ENCODE measurements around the gene TMC7.

Gene TMC7

GRCh38 chr16:19095654-19096053 is 111.9 kb downstream of the TMC7 start:
- DNase-seq (ENCODE audit: low read depth in 2 of 2), result peak in 1 of 2 donors; percentile 27
- TF ChIP-seq CTCF (IDR thresholded peaks at IDR 0.05; ENCODE audit: low read depth, low read length), result no peak

GRCh38 chr16:19098173-19098572 is 114.4 kb downstream of the TMC7 start:
- TF ChIP-seq CTCF (IDR thresholded peaks at IDR 0.05; ENCODE audit: low read depth, low read length), result no peak
- no peak overlapping the region for H3K4me3 ChIP-seq (replicated peaks in 1 of 2; ENCODE audit: low read depth in 2 of 2, low read length in 2 of 2)
- no peak for DNase-seq (ENCODE audit: low read depth in 2 of 2)

More at GRCh38 chr16:19095654-19096053, 111.9 kb downstream of the TMC7 start:
- H3K4me3 ChIP-seq (replicated peaks in 1 of 2; ENCODE audit: low read depth in 2 of 2, low read length in 2 of 2), result no peak overlapping the region

DNA sequence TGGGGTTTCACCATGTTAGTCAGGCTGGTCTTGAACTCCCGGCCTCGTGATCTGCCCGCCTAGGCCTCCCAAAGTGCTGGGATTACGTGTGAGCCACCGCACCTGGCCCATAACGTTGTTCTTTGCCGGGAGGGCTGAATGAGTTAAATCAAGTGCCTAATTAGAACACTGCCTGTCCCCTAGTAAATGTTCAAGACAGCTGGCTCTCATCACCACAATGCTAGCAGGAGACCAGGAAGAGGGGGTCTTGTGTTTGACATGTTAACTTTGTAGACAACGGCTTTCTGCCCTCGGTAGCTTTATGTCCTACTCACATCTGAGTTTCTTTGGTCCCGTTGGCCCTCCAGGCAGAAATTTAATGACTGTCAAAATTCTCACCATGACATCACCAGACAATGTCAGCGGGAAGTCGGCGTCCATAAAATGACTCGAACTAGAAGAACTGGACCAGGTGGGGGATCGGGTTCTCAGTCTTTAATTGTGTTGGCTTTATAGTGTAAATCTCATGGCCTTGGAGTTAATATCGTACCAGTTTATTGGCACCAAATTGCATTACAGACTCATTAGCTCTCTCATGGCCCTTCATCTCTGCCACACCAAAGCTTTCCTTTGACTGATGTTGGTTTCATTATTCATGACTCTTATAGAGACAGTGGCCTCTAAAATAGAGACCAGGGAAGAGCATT is 118.6 kb downstream of the TMC7 start:
- H3K4me3 ChIP-seq (replicated peaks in 1 of 2; ENCODE audit: low read depth in 2 of 2, low read length in 2 of 2), result no peak overlapping the region
- TF ChIP-seq CTCF (IDR thresholded peaks at IDR 0.05; ENCODE audit: low read depth, low read length), result no peak
- DNase-seq (ENCODE audit: low read depth in 2 of 2), result no peak

DNA sequence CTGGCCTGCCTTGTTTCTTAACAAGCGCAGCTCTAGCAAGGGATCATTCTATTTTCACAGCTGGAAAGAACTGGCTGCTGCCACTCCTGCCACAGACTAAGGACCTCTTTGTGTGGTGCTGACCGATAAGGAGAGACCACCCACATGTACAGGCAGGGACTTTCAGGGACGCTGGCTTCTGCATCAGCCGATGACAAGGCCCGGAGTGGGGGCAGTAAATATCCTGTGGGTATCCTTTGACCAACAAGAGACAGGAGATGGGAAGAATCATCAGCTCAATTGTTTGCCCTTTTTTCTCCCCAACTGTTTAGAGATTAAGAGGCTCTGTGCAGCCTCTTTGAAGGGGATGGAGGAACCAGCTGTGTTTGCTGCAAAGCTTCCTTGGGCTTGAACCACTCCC is 120.9 kb downstream of the TMC7 start:
- no peak overlapping the region for H3K4me3 ChIP-seq (replicated peaks in 1 of 2; ENCODE audit: low read depth in 2 of 2, low read length in 2 of 2)

GRCh38 chr16:19105131-19105530 is 121.4 kb downstream of the TMC7 start:
- DNase-seq (ENCODE audit: low read depth in 2 of 2), result no peak
- no peak overlapping the region for H3K4me3 ChIP-seq (replicated peaks in 1 of 2; ENCODE audit: low read depth in 2 of 2, low read length in 2 of 2)
- no peak for TF ChIP-seq CTCF (IDR thresholded peaks at IDR 0.05; ENCODE audit: low read depth, low read length)

More for the DNA sequence above, 120.9 kb downstream of the TMC7 start:
- no peak for TF ChIP-seq CTCF (IDR thresholded peaks at IDR 0.05; ENCODE audit: low read depth, low read length)
- no peak for DNase-seq (ENCODE audit: low read depth in 2 of 2)

DNA sequence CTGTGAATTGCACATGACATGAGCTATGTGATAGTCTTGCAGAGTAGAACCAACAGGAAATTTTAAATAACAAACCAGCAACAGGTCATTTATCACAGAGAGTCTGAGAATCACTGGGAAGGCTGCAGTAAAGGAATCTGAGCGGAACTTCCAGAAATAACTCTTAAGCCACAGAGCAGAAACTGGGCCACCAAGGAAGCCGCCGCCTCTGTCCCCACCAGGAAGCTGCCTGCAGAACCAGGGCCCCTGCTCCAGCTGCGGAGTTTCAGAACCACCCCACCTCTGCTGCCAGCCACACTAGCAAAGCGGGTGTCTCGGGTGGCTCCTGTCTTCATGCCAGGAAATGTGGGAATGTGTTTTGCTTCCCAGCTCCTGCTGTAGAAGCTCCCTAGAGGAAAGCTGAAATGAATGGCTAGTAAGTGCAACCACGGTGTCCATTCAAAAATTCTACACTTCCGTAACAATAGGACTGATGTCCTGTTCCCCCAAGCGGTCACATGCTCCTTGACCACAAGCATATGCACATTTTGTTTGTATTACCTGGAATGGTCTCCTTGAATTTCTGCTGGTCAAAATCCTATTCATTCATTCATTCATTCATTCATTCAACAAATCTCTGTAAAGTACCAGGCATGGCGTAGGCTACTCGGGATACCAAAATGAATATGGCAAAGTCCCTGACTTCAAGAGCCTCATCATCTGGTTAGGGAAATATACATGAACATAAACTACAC is 122.3 kb downstream of the TMC7 start:
- TF ChIP-seq CTCF (IDR thresholded peaks at IDR 0.05; ENCODE audit: low read depth, low read length), result no peak
- no peak for DNase-seq (ENCODE audit: low read depth in 2 of 2)
- H3K4me3 ChIP-seq (replicated peaks in 1 of 2; ENCODE audit: low read depth in 2 of 2, low read length in 2 of 2), result no peak overlapping the region
